Gastrocnemius medialis (tissue), 4 donors: ENCODE measurements around the gene GEMIN2.

Experiments
- CTCF ChIP-seq, 5 experiments: fragments of 450-650 bp in 3 of 5; fragments of 200-600 bp in 2 of 5; sonication (generic) in 2 of 5; IDR thresholded peaks in 4 of 5; conservative IDR thresholded peaks in 1 of 5; 1 replicate in 4 of 5; 2 replicates in 1 of 5; pipeline ENCODE4 v1.5.1; 2016 to 2019; ENCODE audit warnings: antibody characterized with exemption in 5 of 5, mild to moderate bottlenecking in 3 of 5, moderate library complexity in 3 of 5
- POLR2A ChIP-seq, 2 donors: fragments of 450-650 bp; IDR thresholded peaks; one replicate each; pipeline ENCODE4 v1.6.1; 2017; ENCODE audit warnings: antibody characterized with exemption in 2 of 2, mild to moderate bottlenecking in 2 of 2, moderate library complexity in 2 of 2

- TF ChIP-seq CTCF (IDR thresholded peaks at IDR 0.05 in 4 of 5, conservative IDR thresholded peaks at IDR 0.05 in 1 of 5) = no peak
- TF ChIP-seq POLR2A (IDR thresholded peaks at IDR 0.05) = no peak
Measured at GRCh38 chr14:39168591-39168990, 54.5 kb downstream of the GEMIN2 start.
